RWPE2 (cell line): ENCODE measurements around the gene ROBO3.

Source experiments
- ATAC-seq: fragments of 200-7000 bp; cut with Tn5 transposase; 3 replicates; pipeline ENCODE4 v1.9.1; 2021; ENCODE audit warnings: low read depth
- DNase-seq: peaks from one replicate; pipeline ENCODE4 v3.0.0-alpha.2; 2020; ENCODE audit warnings: low spot score
- H3K27ac ChIP-seq: fragments of 450-650 bp; 2 replicates; pipeline ENCODE4 v1.5.1; 2017; ENCODE audit warnings: mild to moderate bottlenecking; ENCODE audit not compliant: poor library complexity, severe bottlenecking
- H3K27me3 ChIP-seq: fragments of 250-450 bp; sonication (Bioruptor Pico); 2 replicates; pipeline ENCODE4 v1.5.1; 2021; ENCODE audit warnings: mild to moderate bottlenecking, moderate library complexity; ENCODE audit not compliant: insufficient read depth, poor library complexity, severe bottlenecking
- H3K36me3 ChIP-seq: fragments of 250-450 bp; sonication (Bioruptor Pico); 2 replicates; pipeline ENCODE4 v1.5.1; 2020; ENCODE audit warnings: low read depth, mild to moderate bottlenecking, moderate library complexity
- H3K4me1 ChIP-seq: fragments of 250-450 bp; sonication (Bioruptor Pico); 2 replicates; pipeline ENCODE4 v1.5.1; 2021; ENCODE audit warnings: mild to moderate bottlenecking, moderate library complexity; ENCODE audit not compliant: insufficient read depth, poor library complexity, severe bottlenecking
- H3K4me3 ChIP-seq: fragments of 250-450 bp; sonication (Bioruptor Pico); 2 replicates; pipeline ENCODE4 v1.5.1; 2021; ENCODE audit warnings: mild to moderate bottlenecking, moderate library complexity; ENCODE audit not compliant: severe bottlenecking
- H3K9me3 ChIP-seq: fragments of 250-450 bp; sonication (Bioruptor Pico); 2 replicates; pipeline ENCODE4 v1.5.1; 2021; ENCODE audit warnings: mild to moderate bottlenecking, moderate library complexity; ENCODE audit not compliant: severe bottlenecking
- TF ChIP-seq, protein P1 (sequence below): fragments of 450-650 bp; IDR thresholded peaks from one replicate; pipeline ENCODE4 v1.5.1; 2017; ENCODE audit warnings: mild to moderate bottlenecking, moderate library complexity; ENCODE audit not compliant: poor library complexity, severe bottlenecking

ROBO3 gene

DNA sequence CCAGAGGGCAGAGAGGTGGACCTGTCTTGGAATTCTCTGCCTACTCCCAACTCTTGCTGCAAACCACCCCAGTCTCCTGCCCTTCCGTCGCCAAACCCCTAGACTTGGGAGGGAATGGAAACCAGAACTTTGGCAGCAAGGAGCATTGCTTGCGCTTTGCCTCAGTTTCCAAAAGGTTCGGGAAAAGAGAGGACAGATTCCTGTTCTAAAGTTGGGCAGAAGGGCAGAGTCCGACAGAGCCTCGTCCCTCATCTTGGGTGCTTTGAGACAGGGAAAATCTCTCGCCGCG lies 396 bp upstream of the ROBO3 start:
- no peaks in the 10 kb centered on the region for H3K36me3 ChIP-seq
- H3K27ac ChIP-seq: no peak overlapping the region
- H3K9me3 ChIP-seq: no peaks in the 10 kb centered on the region
- ATAC-seq (no peak), DNase-seq (no peak)
- no peaks in the 10 kb centered on the region for H3K4me1 ChIP-seq
- H3K27me3 ChIP-seq: peaks cover 89% of the 10 kb centered on the region
- H3K4me3 ChIP-seq: no peak overlapping the region
- TF ChIP-seq, protein P1, sequence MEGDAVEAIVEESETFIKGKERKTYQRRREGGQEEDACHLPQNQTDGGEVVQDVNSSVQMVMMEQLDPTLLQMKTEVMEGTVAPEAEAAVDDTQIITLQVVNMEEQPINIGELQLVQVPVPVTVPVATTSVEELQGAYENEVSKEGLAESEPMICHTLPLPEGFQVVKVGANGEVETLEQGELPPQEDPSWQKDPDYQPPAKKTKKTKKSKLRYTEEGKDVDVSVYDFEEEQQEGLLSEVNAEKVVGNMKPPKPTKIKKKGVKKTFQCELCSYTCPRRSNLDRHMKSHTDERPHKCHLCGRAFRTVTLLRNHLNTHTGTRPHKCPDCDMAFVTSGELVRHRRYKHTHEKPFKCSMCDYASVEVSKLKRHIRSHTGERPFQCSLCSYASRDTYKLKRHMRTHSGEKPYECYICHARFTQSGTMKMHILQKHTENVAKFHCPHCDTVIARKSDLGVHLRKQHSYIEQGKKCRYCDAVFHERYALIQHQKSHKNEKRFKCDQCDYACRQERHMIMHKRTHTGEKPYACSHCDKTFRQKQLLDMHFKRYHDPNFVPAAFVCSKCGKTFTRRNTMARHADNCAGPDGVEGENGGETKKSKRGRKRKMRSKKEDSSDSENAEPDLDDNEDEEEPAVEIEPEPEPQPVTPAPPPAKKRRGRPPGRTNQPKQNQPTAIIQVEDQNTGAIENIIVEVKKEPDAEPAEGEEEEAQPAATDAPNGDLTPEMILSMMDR: no peak

DNA sequence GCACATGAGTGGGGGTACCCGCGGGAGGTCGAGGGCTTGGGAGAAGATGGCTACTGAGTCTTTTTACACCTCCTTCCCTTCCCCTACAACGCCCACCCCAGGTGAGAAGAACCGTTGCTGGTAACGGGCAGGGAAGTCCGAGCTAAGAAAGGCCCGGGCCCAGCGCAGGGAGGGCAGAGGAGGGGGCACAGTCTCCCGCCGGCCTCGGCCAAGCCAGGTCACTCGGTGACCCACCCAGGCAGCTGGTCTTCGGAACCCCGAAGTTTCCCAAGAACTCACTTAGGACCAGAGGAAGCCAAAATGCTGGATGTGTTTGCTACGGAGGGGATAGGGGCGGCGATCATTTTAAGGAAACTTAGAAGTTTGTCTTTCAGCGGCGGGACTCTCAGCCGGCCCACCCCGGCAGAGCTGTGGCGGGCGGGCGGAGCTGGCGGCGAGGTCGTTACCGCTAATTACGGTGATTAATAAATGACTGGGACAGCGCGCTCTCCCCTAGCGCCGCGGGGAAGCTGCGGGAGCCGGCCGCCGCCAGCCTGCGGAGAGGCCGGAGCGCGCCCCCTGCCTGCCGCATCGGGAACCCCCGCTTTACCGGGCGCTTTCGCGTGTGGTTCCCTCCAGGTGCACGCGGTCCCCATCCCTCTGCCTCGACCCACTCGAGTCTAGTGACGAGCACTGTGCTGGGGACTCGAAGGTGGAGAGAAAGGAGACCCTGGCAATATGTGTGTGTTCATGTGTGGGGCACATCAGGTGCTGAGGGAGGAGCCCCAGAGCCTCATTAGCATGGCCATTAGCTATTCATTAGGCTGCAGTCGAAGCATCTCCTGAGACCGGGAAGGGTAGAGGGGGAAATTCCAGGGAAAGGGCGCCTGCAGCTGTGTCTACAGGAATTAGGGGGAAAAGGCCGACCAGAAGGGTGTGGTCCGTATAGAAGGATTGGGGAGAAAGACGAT lies 945 bp downstream of the ROBO3 start:
- DNase-seq (no peak), ATAC-seq (peak; percentile 39; the same call in 1 of the 3 replicates)
- Histone ChIP-seq H3K4me1 (no peaks in the 10 kb centered on the region), H3K9me3 (no peaks in the 10 kb centered on the region), H3K27me3 (peaks cover 100% of the 10 kb centered on the region), H3K27ac (no peak overlapping the region), H3K4me3 (no peak overlapping the region), H3K36me3 (no peaks in the 10 kb centered on the region)
- TF ChIP-seq, protein P1: peak; percentile 80

DNA sequence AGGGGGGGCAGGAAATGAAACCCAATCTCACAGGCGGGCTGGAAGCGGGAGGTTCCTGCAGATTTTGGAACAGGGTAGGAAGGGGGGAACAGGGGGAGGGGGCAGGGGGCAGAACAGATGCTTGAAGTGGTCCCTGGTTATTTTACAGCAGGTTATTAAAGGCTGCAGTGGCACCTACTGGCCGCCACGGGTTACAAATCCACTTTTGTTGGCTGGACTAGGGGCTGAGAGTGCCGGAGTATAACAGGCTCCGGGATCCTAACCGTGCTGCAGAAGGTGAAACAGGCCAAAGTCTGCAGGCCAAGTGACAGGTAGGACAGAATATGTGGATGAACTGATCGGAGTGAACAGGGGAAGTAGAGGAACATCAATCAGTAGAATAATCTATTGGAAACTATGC lies 2.5 kb downstream of the ROBO3 start:
- DNase-seq: no peak

DNA sequence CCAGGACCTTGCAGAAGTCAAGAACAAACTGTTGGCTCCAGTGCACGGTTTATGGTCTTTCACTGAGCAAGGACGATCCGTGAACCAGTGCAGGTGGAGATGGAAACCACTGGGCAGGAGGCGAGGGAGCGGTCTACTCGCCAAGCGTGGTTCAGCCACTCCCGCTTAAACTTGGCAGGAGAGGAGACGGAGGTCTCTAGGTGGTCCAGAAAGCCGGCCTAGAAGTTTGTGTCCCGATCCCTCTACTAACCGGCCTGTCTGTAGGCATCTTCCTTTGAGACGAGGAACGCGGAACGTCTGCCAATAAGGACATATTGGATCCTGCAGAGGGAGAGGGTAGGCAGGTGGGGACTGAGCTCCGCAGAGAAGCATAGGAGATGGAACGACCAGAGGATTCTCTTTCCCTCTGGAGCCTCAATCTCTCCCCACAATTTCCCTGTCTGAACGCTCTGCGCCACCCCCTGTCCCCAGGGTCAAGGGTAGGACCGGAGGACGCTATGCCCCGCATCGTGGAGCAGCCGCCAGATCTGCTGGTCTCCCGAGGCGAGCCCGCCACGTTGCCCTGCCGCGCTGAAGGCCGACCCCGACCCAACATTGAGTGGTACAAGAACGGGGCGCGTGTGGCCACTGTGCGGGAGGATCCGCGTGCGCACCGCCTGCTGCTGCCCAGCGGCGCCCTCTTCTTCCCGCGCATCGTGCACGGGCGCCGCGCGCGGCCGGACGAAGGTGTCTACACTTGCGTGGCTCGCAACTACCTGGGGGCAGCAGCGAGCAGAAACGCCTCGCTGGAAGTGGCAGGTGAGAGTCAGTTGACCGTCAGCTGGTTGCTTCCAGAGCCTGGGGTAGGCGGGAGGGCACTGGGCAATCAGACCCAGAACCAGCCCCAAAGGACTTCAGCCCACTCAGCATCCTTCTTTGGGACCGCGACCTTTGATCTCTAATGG lies 3.4 kb downstream of the ROBO3 start:
- Histone ChIP-seq H3K36me3 (no peaks in the 10 kb centered on the region), H3K4me1 (no peaks in the 10 kb centered on the region), H3K9me3 (no peaks in the 10 kb centered on the region), H3K27me3 (peaks cover 79% of the 10 kb centered on the region), H3K4me3 (no peak overlapping the region), H3K27ac (no peak overlapping the region)
- TF ChIP-seq, protein P1: no peak
- no peak for DNase-seq
- no peak for ATAC-seq

More for the DNA sequence above, 2.5 kb downstream of the ROBO3 start:
- Histone ChIP-seq H3K27me3 (peaks cover 88% of the 10 kb centered on the region), H3K36me3 (no peaks in the 10 kb centered on the region), H3K27ac (no peak overlapping the region), H3K9me3 (no peaks in the 10 kb centered on the region), H3K4me1 (no peaks in the 10 kb centered on the region), H3K4me3 (no peak overlapping the region)
- TF ChIP-seq, protein P1: peak; percentile 53
- peak; percentile 44; the same call in 1 of the 3 replicates for ATAC-seq
